Left ventricle myocardium inferior (tissue), 1 donor: ENCODE measurements around the gene ZMYND11. TPM values are rescaled to one million over a fixed set of nuclear protein-coding genes. Genes with fewer than 3 reads are reported as not detected.
A peak's percentile ranks its signal among the peaks of the same experiment; 100 is the strongest.

Source experiments
- DNase-seq: peaks from one replicate; pipeline ENCODE4 v3.0.0-alpha.2; 2020
- H3K27ac ChIP-seq: fragments of 200-600 bp; replicated peaks from 2 replicates; pipeline ENCODE4 v1.8.0; 2021
- H3K27me3 ChIP-seq: fragments of 200-600 bp; 2 replicates; pipeline ENCODE4 v1.8.0; 2021; ENCODE audit warnings: low read depth
- H3K36me3 ChIP-seq: fragments of 200-600 bp; 2 replicates; pipeline ENCODE4 v1.8.0; 2021
- H3K4me1 ChIP-seq: fragments of 200-600 bp; 2 replicates; pipeline ENCODE4 v1.8.0; 2021
- H3K4me3 ChIP-seq: fragments of 200-600 bp; 2 replicates; pipeline ENCODE4 v1.8.0; 2021; ENCODE audit warnings: mild to moderate bottlenecking, moderate library complexity
- H3K9me3 ChIP-seq: fragments of 200-600 bp; replicated peaks from 2 replicates; pipeline ENCODE4 v1.8.0; 2021
- CTCF ChIP-seq: fragments of 200-600 bp; IDR thresholded peaks from 2 replicates; pipeline ENCODE4 v1.8.0; 2021; ENCODE audit warnings: antibody characterized with exemption, mild to moderate bottlenecking, borderline replicate concordance
- intact Hi-C: fragments of 100-400 bp; cut with micrococcal nuclease; formaldehyde crosslinking; loops from one replicate; pipeline ENCODE4 v1.11.0; 2022
- total RNA-seq: library from RNA; stranded (reverse); fragmentation: NEBNext Ultra II Directional; extraction: Animal tissue kit (Norgen Biotek cat#: 25700); gene quantifications from one replicate; pipeline ENCODE4 v1.2.1, GENCODE V29; 2021
- donor health status: DM: no; HTN: yes; CAD: no; lungs with severe emphysema.

The ZMYND11 gene
- total RNA-seq, 1 donor from 2014 or later: 79.6 TPM

DNA sequence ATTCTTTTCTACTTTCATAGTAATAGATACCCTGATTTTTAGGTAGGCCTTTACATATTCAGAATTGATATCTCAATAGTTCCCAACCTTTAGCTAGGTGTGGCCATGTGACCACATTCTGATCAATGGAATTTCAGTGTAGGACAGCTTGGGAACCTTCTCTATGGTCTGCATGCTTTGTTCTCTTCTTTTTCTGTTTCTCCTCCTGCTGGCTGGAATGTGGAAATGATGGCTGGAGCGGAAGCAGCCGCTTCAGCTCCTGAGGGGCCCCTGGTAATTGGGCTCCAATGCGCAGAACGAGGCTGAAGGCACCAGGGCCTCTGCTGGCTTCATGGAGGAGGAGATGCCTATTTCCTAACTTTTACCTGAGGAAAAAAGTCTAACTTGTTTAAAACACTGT is 152.6 kb downstream of the ZMYND11 start:
- DNase-seq: no peak
- Histone ChIP-seq H3K27ac (no peak overlapping the region), H3K27me3 (no peaks in the 10 kb centered on the region), H3K4me3 (no peak overlapping the region), H3K4me1 (peaks cover 6% of the 10 kb centered on the region), H3K9me3 (no peaks in the 10 kb centered on the region), H3K36me3 (peaks cover 69% of the 10 kb centered on the region)
- intact Hi-C loops: no loop called here
- peak; percentile 14 for TF ChIP-seq CTCF

DNA sequence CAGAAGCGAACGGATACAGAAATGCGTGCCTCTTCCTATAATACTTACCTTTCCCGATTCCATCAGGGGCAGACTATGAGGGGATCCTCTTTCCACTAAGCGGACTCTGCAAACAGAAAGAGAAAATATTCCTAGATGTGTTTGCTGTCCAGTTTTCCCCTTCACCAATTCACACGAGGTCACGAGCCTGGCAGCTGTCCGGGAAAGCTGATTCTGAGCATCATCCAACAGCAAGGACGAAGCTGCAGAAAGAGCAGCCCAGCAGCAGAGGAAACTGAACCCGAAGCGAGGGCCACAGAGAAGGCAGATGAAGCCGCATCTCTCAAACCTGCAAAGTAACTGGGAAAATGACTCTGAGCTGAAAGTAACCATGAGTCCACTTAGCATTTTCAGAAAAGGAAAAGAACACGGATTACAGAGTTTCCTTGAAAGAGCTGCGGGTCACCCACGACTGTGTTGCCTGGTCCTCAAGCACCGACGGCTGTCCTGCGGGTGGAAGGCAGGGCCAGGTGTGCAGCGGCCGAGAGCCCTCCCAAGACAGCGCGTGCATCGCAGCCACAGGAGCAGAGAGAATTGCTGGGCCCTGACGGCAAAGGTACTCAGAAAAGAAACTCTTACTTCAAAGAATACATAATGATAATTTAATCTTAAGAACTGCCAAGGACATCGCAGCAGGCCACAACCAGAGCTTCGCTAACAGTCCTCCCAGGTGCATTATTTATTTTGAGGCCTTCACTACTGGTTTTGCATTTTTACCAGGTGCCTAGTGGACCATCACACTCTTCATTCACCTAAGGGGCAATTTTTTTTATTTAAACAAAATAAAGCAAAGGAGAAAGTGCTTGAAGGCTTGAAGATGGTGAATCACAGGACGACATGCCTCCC is 153.3 kb downstream of the ZMYND11 start:
- H3K4me1 ChIP-seq: peaks cover 4% of the 10 kb centered on the region
- no peak overlapping the region for H3K4me3 ChIP-seq
- peaks cover 63% of the 10 kb centered on the region for H3K36me3 ChIP-seq
- H3K9me3 ChIP-seq: no peaks in the 10 kb centered on the region
- intact Hi-C loops: no loop called here
- DNase-seq: no peak
- H3K27ac ChIP-seq: no peak overlapping the region
- TF ChIP-seq CTCF: no peak
- H3K27me3 ChIP-seq: no peaks in the 10 kb centered on the region

DNA sequence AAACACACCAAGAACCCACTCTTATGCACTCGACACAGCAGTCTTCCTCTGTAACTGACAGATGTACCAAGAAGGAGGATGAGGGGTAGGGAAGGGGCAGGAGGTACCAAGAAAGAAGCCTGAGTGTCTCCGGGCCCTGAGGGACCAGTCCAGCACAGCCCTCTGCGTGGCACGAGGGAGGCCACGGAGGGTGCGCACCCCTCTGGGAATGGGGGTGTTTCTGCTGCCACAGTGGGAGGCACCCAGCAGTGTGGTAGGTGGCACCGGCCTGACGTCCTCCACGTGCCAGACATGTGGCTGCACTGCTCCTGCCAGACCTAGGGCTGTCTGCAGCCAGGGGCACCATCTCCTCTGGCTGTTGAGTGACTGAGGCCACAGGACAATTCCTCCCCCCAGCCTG is 154.3 kb downstream of the ZMYND11 start:
- H3K36me3 ChIP-seq: peaks cover 63% of the 10 kb centered on the region
- H3K9me3 ChIP-seq: no peaks in the 10 kb centered on the region
- no peak overlapping the region for H3K4me3 ChIP-seq
- peaks cover 4% of the 10 kb centered on the region for H3K4me1 ChIP-seq
- TF ChIP-seq CTCF: no peak
- no peaks in the 10 kb centered on the region for H3K27me3 ChIP-seq
- no peak for DNase-seq
- intact Hi-C loops: no loop called here
- no peak overlapping the region for H3K27ac ChIP-seq

GRCh38 chr10:290026-290725 is 154.9 kb downstream of the ZMYND11 start:
- Histone ChIP-seq H3K9me3 (no peaks in the 10 kb centered on the region), H3K4me3 (no peak overlapping the region), H3K27me3 (no peaks in the 10 kb centered on the region), H3K27ac (no peak overlapping the region), H3K4me1 (peaks cover 4% of the 10 kb centered on the region), H3K36me3 (peaks cover 59% of the 10 kb centered on the region)
- intact Hi-C loops: no loop called here
- no peak for DNase-seq
- TF ChIP-seq CTCF: no peak

DNA sequence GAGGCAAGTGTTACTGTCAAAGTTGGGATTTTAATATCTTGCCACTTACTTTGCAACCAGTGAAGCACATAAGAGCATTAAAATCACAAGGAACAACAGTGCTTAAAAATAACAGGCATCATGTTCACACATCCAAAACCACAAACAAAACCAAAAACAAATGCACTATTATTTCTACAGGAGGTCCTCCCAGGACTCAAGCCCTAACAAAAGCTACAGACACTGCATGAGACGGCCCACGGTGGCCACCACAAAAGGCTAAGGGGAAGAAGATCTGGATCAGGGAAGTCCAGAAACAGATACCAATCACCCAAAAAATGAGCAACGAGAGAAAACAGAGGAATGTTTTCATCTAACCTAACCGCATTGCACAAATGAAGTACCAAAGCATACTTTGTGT is 158.4 kb downstream of the ZMYND11 start:
- Histone ChIP-seq H3K36me3 (peaks cover 30% of the 10 kb centered on the region), H3K4me1 (peaks cover 14% of the 10 kb centered on the region), H3K27me3 (no peaks in the 10 kb centered on the region), H3K4me3 (no peak overlapping the region), H3K27ac (no peak overlapping the region), H3K9me3 (no peaks in the 10 kb centered on the region)
- TF ChIP-seq CTCF: no peak
- DNase-seq: no peak
- intact Hi-C loops: no loop called here
